Pancreas (tissue), 10 donors: ENCODE measurements around the gene ZNF592. TPM values are rescaled to one million over a fixed set of nuclear protein-coding genes. Genes with fewer than 3 reads are reported as not detected.

ENCODE experiments used
- ATAC-seq, 4 donors: fragments of 200-7000 bp; cut with Tn5 transposase; one replicate each; pipeline versions ENCODE4 v1.8.0 to v1.9.1; 2020; ENCODE audit warnings: mild to moderate bottlenecking in 4 of 4, moderate library complexity in 4 of 4
- DNase-seq, 6 donors: peaks; one replicate each; pipeline ENCODE4 v3.0.0-alpha.2; 2020
- FAIRE-seq: peaks from 2 replicates; lab custom pipeline; 2012; peaks lifted over from hg19 to GRCh38; lab: Jason Lieb, UNC
- H3K27ac ChIP-seq, 4 donors: fragments of 200-600 bp; sonication (generic); 1 replicate in 3 of 4; 2 replicates in 1 of 4; pipeline versions ENCODE4 v1.5.0 to v1.8.0; 2020
- H3K27me3 ChIP-seq, 4 donors: fragments of 200-600 bp; one replicate each; pipeline ENCODE4 v1.8.0; 2021
- H3K36me3 ChIP-seq, 3 donors: fragments of 200-600 bp; sonication (generic) in 1 of 3; one replicate each; pipeline versions ENCODE4 v1.5.0 to v1.8.0; 2020 to 2021
- H3K4me1 ChIP-seq, 3 donors: fragments of 200-600 bp; one replicate each; pipeline ENCODE4 v1.8.0; 2021
- H3K4me3 ChIP-seq, 4 donors: fragments of 200-600 bp; sonication (generic) in 2 of 4; one replicate each; pipeline versions ENCODE4 v1.5.0 to v1.8.0; 2020 to 2021
- H3K9me3 ChIP-seq, 4 donors: fragments of 200-600 bp; one replicate each; pipeline ENCODE4 v1.8.0; 2021
- WGBS, 2 donors: extraction: QIAGEN DNeasy Blood & Tissue Kit; methylation state at CpG; one replicate each; pipeline ENCODE4 v1.1.7; 2013; 5-methylcytosine and 5-hydroxymethylcytosine counted together
- intact Hi-C, 3 donors: fragments of 100-400 bp; cut with DNase I; formaldehyde crosslinking; loops; one replicate each; pipeline versions ENCODE4 v1.11.1 to v1.14.2; 2022
- polyA plus RNA-seq, 2 donors: library from polyadenylated mRNA; stranded (reverse); fragments of 200-250 nt; gene quantifications; one replicate each; pipeline ENCODE4 v1.2.3, GENCODE V29; 2013
- total RNA-seq, 6 donors: library from RNA; stranded (reverse); fragmentation: NEBNext Ultra II Directional in 4 of 6; extraction: Animal tissue kit (Norgen Biotek cat#: 25700) in 4 of 6; gene quantifications; one replicate each; pipeline versions ENCODE4 v1.2.1 to v1.2.4, GENCODE V29; 2021 to 2023
- TF ChIP-seq, protein P1 (sequence below), 4 donors: fragments of 200-600 bp; sonication (generic) in 3 of 4; IDR thresholded peaks; one replicate each; pipeline versions ENCODE4 v1.5.0 to v1.8.0; 2021; ENCODE audit warnings: antibody characterized with exemption in 4 of 4
- donor health status: healthy with polysubstance abuse.
- donor health status: DM: no; HTN: no; CAD: no; lungs with moderate emphysema.
- donor health status: DM: no; HTN: no; CAD: no.
- donor health status: control.
- donor health status: control.
- donor health status: Bipolar disorder and iron deficiency.
- donor health status: DM: yes; HTN: yes; CAD: no.
- donor health status: DM: no; HTN: no; CAD: no.
- donor health status: DM: no; HTN: no; CAD: no.
- donor health status: DM: yes; HTN: yes; CAD: no.

ZNF592 gene
- total and polyA plus RNA-seq, 8 donors = 9.1 to 16.6 (median 12.0) TPM

DNA sequence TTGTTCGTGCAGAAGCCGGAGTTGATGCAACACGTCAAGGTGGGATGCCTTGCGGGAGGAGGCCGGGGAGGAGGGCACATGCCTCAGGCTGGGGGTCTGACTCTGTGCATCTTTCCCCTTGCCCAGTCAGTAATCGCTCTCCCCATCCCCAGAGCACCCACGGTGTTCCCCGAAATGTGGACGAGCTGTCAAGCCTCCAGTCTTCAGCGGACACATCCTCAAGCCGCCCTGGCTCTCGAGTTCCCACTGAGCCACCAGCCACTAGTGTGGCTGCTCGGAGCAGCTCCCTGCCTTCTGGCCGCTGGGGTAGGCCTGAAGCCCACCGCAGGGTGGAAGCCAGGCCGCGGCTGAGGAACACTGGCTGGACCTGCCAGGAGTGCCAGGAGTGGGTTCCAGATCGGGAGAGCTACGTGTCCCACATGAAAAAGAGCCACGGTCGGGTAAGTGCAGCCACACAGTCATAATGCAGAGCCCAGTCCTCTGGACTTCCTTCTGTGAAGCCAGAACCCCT is 50.1 kb downstream of the ZNF592 start:
- Histone ChIP-seq H3K27ac (no peak overlapping the region), H3K4me1 (no peaks in the 10 kb centered on the region), H3K4me3 (no peak overlapping the region), H3K9me3 (no peaks in the 10 kb centered on the region), H3K27me3 (no peaks in the 10 kb centered on the region), H3K36me3 (peaks cover 12 to 44% (median 30%) of the 10 kb centered on the region in 3 donors)
- no peak for FAIRE-seq
- WGBS, 2 donors = 96 to 97% methylated on average over 20 to 21 of the region's 21 CpGs
- intact Hi-C loops = loop anchor here in 1 of 3 donors (5.0 kb wide), 1 partner anchor 41 kb away; no protein-coding TSS in a partner anchor
- no peak for DNase-seq
- ATAC-seq = no peak
- TF ChIP-seq, protein P1, sequence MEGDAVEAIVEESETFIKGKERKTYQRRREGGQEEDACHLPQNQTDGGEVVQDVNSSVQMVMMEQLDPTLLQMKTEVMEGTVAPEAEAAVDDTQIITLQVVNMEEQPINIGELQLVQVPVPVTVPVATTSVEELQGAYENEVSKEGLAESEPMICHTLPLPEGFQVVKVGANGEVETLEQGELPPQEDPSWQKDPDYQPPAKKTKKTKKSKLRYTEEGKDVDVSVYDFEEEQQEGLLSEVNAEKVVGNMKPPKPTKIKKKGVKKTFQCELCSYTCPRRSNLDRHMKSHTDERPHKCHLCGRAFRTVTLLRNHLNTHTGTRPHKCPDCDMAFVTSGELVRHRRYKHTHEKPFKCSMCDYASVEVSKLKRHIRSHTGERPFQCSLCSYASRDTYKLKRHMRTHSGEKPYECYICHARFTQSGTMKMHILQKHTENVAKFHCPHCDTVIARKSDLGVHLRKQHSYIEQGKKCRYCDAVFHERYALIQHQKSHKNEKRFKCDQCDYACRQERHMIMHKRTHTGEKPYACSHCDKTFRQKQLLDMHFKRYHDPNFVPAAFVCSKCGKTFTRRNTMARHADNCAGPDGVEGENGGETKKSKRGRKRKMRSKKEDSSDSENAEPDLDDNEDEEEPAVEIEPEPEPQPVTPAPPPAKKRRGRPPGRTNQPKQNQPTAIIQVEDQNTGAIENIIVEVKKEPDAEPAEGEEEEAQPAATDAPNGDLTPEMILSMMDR (IDR thresholded peaks at IDR 0.05) = no peak

DNA sequence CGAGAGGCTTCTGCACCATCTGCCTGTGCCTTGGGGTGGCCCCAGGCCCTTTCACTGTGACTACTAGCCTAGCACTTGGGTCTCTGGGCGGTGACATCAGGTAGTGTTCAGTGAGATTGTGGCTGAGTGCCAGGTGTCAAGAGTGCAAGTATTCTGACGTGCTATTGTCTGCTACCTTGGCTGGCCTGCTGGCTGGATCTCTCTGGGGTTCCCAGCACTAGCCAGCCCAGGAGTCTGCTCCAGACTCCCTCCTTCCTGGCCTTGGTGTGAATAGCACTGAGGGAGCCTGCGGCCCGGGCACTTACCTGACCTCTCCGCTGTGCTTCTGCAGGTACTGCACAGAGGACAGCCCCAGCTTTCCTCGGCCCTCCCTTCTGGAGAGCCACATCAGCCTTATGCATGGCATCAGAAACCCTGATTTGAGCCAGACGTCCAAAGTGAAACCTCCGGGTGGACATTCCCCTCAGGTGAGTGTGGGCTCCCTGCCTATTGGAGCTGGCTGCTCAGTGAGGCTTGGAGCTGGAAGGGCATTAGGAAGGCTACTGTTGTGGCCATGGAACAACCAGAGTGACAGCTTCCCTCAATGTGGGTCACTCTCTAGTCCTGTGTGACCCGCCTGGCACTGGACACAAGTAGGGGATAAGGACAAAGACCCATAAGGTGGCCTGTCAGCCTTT is 51.3 kb downstream of the ZNF592 start:
- H3K4me1 ChIP-seq = no peaks in the 10 kb centered on the region
- TF ChIP-seq, protein P1 (IDR thresholded peaks at IDR 0.05) = no peak
- no peak overlapping the region for H3K27ac ChIP-seq
- intact Hi-C loops = loop anchor here in 1 of 3 donors (5.0 kb wide), 1 partner anchor 42 kb away; no protein-coding TSS in a partner anchor
- DNase-seq (no peak), ATAC-seq (no peak), FAIRE-seq (no peak)
- 85 to 89% methylated on average over 10 of the region's 10 CpGs for WGBS, 2 donors
- no peaks in the 10 kb centered on the region for H3K27me3 ChIP-seq
- H3K4me3 ChIP-seq = no peak overlapping the region
- no peaks in the 10 kb centered on the region for H3K9me3 ChIP-seq
- peaks cover 12 to 41% (median 30%) of the 10 kb centered on the region in 3 donors for H3K36me3 ChIP-seq

DNA sequence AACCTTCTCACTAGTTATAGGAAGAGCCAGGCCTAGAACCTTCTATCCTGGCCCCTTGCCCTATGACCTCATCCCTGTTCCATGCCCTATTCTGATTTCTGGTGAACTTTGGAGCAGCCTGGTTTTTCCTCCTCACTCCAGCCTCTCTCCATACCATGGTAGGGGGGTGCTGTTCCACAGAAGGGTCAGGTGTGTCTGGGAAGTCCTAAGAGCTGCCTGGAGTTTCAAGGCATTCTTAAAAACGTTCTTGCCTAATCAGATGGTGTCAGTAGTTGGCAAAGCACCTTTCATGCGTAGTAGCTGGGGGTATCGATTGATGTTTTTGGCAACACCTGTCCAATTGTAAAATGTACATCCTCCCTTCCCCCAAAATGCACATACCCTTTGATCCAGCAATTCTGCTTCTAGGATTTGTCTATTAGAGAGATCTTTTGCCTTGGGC is 52.0 kb downstream of the ZNF592 start:
- Histone ChIP-seq H3K4me3 (no peak overlapping the region), H3K9me3 (no peaks in the 10 kb centered on the region), H3K27me3 (no peaks in the 10 kb centered on the region), H3K4me1 (no peaks in the 10 kb centered on the region), H3K27ac (no peak overlapping the region), H3K36me3 (peaks cover 12 to 41% (median 30%) of the 10 kb centered on the region in 3 donors)
- WGBS, 2 donors = 72 to 84% methylated on average over 3 of the region's 3 CpGs
- ATAC-seq (no peak), FAIRE-seq (no peak), DNase-seq (no peak)
- TF ChIP-seq, protein P1 (IDR thresholded peaks at IDR 0.05) = no peak
- intact Hi-C loops = no loop called here

DNA sequence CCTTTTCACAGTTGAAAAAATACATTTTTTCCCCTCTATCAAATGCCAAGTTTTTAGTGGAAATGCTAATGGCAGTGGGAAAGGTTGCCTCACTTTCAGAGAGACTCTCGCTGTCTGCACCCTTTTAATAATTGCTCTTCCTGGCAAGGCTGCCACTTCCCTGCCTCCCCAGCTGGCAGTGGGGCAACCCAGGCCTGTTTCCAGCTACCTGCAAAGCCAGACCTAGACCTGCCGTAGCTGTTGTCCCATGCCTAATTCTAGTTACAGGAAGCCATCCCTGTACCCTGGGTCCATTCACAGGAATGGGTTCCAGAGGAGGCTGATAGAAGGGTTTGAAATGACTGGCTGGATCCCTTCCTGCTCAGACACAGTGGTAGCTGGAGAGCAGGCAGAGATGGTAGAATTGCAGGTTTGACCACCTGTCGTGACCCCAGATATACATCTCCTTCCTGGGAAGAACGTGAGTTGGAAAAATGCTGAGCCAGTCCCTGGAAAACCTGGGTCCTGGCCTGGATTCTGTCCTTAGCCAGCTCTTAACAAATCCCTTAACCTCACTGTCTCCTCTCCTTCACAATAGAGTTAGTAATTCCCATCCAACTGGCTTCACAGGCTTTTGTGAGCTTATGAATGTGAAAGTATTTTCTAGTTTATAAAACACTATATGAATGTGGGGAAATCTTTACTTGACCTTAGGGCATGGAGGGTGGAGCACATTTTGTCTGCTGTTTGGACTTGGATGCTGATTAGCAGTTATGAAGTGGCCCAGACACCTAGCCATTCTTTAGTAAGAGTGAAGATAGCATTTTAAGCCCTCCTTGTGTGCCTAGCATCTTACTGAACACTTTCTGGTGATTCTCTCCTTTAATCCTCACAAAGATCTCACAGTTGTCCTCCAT is 55.9 kb downstream of the ZNF592 start:
- ATAC-seq (no peak), FAIRE-seq (no peak), DNase-seq (no peak)
- no peaks in the 10 kb centered on the region for H3K4me1 ChIP-seq
- H3K4me3 ChIP-seq = no peak overlapping the region
- H3K27ac ChIP-seq = no peak overlapping the region
- peaks cover 4 to 32% (median 17%) of the 10 kb centered on the region in 3 donors for H3K36me3 ChIP-seq
- no peaks in the 10 kb centered on the region for H3K9me3 ChIP-seq
- WGBS, 2 donors = 56 to 74% methylated on average over 4 of the region's 4 CpGs
- intact Hi-C loops = no loop called here
- TF ChIP-seq, protein P1 (IDR thresholded peaks at IDR 0.05) = no peak
- no peaks in the 10 kb centered on the region for H3K27me3 ChIP-seq
